GM19452 (cell line): ENCODE results near the gene HMGCL.

Source experiments
- ATAC-seq: cut with Tn5 transposase; IDR thresholded peaks from one replicate; pipeline ENCODE4 v1.9.1; 2021; ENCODE audit not compliant: unreplicated experiment

Gene HMGCL

DNA sequence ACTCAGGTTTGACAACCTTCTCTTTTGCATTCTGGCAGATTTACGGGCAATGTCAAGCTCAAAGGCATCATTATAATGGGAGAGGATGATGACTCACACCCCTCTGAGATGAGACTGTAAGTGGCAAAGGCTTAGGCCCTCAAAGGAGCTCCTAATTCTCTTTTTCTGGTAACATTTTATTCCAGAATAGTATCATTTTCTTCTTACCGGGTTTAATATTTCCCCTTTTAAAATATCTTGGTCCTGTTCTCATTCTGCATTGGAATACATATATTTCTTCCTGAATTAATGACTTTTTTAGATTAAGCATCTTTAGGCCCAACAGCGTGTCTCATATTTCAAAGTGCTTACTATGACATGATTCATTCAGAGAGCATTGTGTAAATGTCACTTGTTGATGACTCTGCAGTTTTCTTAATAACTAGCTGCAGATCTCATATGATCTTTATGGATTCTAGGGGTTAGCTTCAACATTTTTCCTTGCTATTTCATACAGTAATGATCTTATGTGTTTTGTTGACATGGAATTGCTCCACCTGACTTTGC, 45.3 kb downstream of the HMGCL start:
- ATAC-seq: no peak

DNA sequence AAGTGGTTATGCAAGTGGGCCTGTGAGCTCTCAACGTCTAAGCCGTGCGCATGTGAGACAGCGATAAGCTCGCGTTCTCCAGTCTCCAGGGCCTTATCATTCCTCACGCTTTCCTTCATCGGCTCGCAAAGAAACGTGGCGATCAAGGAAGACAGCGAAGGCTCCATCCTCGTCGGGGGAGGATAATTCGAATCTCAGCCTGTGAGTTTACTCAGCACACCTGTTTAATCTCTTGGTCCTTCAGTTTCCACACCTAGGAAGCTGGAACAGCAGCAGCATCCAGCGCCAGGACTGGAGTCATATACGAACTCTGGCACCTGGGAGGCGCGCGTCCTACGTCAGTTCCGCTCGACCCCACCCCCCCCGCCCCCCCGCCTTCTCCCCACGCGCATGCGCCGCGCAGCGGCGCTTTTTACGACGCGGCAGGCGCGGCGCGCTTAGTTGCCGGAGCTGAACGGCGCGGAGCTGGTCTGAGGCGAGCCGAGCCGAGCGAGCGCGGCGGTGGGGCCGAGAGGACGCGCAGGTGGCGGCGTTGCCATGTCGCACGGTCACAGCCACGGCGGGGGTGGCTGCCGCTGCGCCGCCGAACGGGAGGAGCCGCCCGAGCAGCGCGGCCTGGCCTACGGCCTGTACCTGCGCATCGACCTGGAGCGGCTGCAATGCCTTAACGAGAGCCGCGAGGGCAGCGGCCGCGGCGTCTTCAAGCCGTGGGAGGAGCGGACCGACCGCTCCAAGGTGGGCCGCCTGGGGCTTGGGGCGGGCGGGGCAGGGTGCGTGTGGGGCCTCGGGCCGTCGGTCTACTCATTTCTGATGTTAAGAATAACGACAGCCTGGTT, 47.0 kb downstream of the HMGCL start, which contains the start of gene PITHD1:
Gene PITHD1, plus strand, starts transcription at position 440 of the 836 bp plus-strand sequence. Its CDS starts 98 bp downstream, at position 538.
- peak; percentile 66 for ATAC-seq

DNA sequence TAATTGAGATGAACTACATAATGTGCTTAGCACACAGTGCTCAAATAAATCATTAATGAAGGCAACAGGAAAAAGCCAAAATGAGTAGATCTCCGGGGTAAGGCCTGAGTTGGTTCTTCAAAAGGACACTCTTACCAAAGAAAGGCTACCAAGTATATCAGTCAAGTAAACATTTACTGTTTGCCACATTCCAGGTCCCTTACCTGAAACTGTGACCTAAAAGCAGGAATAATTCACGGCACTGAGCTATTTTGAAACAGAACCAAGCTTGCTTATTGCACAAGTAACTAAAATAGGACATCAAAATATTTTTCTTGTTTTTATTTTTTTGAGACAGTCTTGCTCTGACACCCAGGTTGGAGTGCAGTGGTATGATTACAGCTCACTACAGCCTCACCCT, 49.0 kb downstream of the HMGCL start:
- no peak for ATAC-seq

DNA sequence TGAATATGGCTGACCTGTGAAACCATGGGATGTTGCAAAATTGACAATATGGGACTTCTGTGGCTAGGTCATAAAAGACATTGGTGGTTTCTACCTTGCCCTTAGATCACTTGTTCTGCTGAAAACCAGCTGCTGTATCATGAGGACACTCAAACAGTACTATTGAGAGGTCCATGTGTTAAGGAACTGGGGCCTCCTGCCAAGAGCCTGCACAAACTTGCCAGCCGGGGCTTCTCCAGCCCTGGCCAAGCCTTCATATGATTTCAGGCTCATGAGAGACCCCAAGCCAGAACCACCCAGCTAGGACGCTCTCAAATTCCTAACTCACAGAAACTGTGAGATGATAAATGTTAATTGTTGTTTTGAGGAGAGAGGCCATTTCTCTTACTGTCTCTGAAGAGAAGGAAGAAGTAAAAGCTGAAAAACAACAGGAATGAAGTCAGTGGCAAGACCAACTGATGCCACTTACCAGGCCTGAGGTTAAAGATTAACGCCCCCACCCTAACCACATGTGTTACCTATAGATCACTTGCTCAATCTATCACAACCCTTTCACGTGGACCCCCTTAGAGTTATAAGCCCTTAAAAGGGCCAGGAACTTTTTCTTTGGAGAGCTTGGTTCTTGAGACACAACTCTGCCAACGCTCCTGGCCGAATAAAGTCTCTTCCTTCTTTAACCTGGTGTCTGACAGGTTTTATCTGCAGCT, 50.9 kb downstream of the HMGCL start:
- ATAC-seq: no peak

DNA sequence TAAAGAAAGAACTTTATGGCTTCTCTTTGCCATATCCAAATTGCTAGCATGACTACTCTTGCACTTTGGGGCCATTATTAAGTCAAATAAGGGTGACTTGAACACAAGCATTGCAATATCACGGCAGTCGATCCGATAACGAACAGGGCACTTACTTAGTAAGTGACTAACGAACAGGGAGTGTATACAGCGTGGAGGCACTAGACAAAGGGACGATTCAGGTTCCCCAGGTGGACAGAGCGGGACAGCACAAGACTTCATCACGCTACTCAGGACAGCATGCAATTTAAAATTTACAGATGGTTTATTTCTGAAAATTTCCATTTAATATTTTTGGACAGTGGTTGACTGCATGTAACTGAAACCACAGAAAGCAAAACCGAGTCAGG, 52.4 kb downstream of the HMGCL start:
- no peak for ATAC-seq

DNA sequence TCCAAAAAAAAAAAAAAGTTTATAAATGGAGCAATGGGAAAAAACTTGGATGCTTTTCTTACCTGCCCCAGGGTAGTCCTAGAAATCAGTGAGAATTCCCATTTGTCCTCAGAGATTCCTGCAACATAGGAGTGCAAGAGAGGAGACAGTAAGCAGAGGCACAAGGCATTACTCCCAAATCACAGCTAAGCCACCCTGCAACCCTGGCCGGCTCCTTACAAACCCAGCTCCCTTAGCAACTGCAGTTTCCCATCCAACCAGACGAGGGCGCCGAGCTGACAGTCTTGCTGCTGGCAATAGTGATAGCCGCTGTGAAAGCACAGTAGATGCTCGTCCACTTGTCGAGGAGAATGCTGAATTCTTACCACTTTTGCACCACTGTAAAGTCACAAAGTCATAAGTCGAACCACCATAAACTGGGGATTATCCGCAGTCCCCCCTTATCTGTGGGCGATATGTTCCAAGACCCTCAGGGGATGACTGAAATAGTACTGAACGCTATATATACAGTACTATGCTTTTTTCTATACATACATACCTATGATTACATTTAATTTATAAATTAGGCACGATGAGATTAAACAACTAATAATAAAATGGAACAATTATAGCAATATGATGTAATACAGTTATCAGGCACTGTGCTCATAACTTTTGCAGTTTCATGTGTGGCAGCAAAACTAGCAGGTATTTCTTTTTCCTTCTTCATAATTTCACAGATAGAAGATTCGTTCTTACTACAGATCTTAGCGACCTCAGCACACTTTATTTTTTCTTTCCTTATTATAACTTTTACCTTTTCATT, 53.0 kb downstream of the HMGCL start:
- ATAC-seq: no peak

DNA sequence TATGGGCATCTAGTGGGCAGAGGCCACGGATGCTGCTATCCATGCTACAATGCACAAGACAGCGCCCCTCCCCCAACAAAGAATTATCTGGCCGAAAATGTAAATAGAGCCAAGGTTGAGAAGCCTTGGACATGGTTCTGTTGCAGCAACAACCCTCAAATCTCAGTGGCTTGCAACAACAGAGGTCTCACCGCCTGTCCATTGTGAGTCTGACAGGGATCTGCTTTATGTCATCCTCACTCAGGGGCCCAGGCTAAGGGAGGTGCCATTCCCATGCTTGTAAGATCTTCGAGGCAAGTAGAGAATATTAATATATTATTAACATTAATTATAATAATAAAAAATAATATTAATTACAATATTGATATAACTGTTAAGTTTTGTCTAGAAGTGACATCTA, 56.5 kb downstream of the HMGCL start:
- no peak for ATAC-seq

DNA sequence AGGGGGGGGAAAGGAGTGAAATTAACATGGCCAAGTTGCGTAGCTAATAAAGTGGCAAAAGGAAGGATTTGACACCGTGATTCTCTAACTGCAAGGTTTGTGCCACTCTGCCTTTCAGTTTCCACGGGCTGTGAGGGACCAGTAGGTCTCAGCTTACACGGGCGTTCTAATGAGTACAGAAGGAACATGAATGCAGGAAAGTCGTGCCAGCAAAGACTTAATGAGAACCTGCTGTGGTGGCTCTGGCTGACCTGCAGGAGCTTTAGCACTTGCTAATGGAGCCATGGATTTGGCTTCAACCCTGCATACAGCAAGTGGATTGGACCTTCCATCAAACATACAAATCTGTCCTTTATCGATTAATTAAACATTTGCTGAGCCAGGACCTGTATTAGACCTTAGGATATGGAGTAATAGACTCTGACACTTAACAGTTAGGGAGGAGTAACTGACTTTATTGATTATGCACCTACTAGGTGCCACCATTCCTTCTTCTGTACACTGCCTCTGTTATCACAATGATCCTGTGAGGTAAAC, 62.1 kb downstream of the HMGCL start:
- no peak for ATAC-seq

DNA sequence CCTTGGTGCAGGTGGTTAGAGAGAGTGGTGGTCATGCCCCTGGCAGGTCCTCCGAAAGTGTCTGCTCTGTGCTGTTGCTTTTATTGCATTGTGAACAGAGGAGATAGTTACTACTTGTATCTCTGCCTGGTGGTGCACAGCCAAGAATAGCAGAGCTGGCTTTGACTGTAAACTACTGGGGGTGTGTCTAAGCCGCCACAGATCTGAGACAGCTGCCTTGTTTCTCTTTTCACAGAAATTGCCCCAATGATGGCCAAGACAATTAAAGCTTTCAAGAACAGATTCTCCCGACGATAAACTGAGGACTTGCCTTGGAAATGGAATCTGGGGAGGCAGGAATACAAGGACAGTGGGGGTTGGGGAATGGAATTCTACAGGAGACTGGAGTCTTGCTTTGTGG, 66.0 kb downstream of the HMGCL start:
- no peak for ATAC-seq

DNA sequence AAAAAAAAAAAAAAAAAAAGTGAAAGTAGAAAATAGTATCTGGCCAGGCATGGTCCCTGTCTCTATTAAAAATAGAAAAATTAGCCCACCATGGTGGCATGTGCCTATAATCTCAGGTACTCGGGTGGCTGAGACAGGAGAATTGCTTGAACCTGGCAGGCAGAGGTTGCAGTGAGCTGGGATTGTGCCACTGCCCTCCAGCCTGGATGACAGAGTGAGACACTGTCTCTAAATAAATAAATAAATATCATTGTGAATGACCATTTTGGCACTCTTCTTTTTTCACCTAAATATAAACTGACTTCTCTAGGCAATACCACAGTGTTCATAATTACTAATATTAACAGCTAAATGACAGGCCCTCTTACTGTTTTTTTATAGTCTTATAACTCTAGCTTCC, 67.4 kb downstream of the HMGCL start:
- no peak for ATAC-seq

DNA sequence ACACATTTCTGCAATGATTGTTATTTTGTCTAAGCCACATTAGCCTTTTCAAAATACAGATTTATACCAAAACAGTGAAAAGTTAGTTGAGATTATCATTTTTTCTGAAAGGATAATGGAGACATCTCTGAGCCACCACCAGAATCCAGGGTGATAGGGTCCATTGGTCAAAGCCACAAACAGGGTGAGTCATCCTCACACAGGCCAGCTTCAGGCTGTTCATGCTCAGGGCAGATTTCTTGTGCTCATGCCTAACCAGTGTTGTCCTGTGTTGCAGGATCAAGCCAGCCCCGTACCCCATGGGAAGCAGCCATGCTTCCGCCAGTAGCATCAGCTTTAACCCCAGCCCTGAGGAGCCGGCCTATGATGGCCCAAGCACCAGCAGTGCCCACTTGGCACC, 68.6 kb downstream of the HMGCL start:
- no peak for ATAC-seq

DNA sequence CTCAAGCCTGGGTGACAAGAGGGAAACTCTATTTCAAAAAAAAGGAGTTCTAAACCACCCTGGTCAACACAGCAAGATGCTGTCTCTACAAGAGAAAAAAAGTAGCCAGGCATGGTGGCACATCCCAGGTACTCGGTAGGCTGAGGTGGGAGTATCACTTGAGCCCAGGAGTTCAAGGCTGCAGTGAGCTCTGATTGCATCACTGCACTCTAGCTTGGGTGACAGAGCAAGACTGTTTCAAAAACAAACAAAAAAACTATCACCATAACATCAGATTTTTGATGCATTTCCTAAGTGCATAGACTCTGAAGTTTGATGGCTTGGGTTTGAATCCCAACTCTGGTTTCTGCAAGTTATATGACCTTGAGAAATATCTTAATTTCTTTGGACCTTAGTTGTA, 72.3 kb downstream of the HMGCL start:
- no peak for ATAC-seq
